Gastroesophageal sphincter (tissue), 3 donors: ENCODE measurements around the gene RSU1.

Source experiments
- CTCF ChIP-seq, 4 experiments: fragments of 200-600 bp in 2 of 4; fragments of 450-650 bp in 2 of 4; sonication (generic) in 1 of 4; IDR thresholded peaks; one replicate each; pipeline ENCODE4 v1.5.1; 2017 to 2019; ENCODE audit warnings: antibody characterized with exemption in 4 of 4, mild to moderate bottlenecking in 2 of 4, moderate library complexity in 2 of 4
- EP300 ChIP-seq: sonication (generic); formaldehyde crosslinking; IDR thresholded peaks from one replicate; pipeline ENCODE4 v1.6.1; 2017; ENCODE audit warnings: antibody characterized with exemption, mild to moderate bottlenecking
- POLR2A ChIP-seq, 2 donors: fragments of 450-650 bp; IDR thresholded peaks; one replicate each; pipeline ENCODE4 v1.6.1; 2017; ENCODE audit warnings: antibody characterized with exemption in 2 of 2, mild to moderate bottlenecking in 2 of 2, moderate library complexity in 1 of 2
- POLR2AphosphoS5 ChIP-seq: sonication (generic); formaldehyde crosslinking; IDR thresholded peaks from one replicate; pipeline ENCODE4 v1.6.1; 2017; ENCODE audit warnings: antibody characterized with exemption

GRCh38 chr10:16592378-16592777 lies 224.8 kb downstream of the RSU1 start:
- TF ChIP-seq CTCF (IDR thresholded peaks at IDR 0.05) (no peak), EP300 (no peak), POLR2A (IDR thresholded peaks at IDR 0.05) (no peak), POLR2AphosphoS5 (no peak)
